Thyroid gland (tissue), 4 donors: ENCODE data around the gene NEUROD1. TPM values are rescaled to one million over a fixed set of nuclear protein-coding genes. Genes with fewer than 3 reads are reported as not detected.

ENCODE experiments used
- DNase-seq, 2 donors: peaks; one replicate each; pipeline ENCODE4 v3.0.0-alpha.2; 2019
- H3K27ac ChIP-seq, 3 donors: fragments of 200-600 bp; sonication (generic); 1 replicate in 2 of 3; 2 replicates in 1 of 3; pipeline ENCODE4 v1.5.1; 2016 to 2019; ENCODE audit warnings: mild to moderate bottlenecking in 1 of 3, moderate library complexity in 1 of 3
- H3K27me3 ChIP-seq: fragments of 200-600 bp; sonication (generic); one replicate; pipeline ENCODE4 v1.5.1; 2019
- H3K36me3 ChIP-seq, 2 donors: fragments of 200-600 bp; sonication (generic); one replicate each; pipeline ENCODE4 v1.5.1; 2016 to 2019
- H3K4me1 ChIP-seq, 2 donors: fragments of 200-600 bp; sonication (generic); one replicate each; pipeline ENCODE4 v1.5.1; 2017 to 2019
- H3K4me3 ChIP-seq, 3 donors: fragments of 200-600 bp; sonication (generic); replicated peaks in 1 of 3; 1 replicate in 2 of 3; 2 replicates in 1 of 3; pipeline ENCODE4 v1.5.1; 2016; ENCODE audit warnings: mild to moderate bottlenecking in 1 of 3
- H3K9me3 ChIP-seq: fragments of 200-600 bp; sonication (generic); one replicate; pipeline ENCODE4 v1.5.1; 2017
- CTCF ChIP-seq, 6 experiments: fragments of 200-600 bp in 3 of 6; fragments of 450-650 bp in 3 of 6; sonication (generic) in 3 of 6; IDR thresholded peaks; one replicate each; pipeline ENCODE4 v1.5.1; 2016 to 2019; ENCODE audit warnings: antibody characterized with exemption in 6 of 6, mild to moderate bottlenecking in 2 of 6, inconsistent platforms in 1 of 6, moderate library complexity in 1 of 6
- POLR2A ChIP-seq, 2 donors: fragments of 450-650 bp; IDR thresholded peaks; one replicate each; pipeline ENCODE4 v1.6.1; 2017; ENCODE audit warnings: antibody characterized with exemption in 2 of 2, mild to moderate bottlenecking in 2 of 2, moderate library complexity in 1 of 2
- WGBS, 2 donors: methylation state at CpG; one replicate each; pipeline ENCODE4 v1.1.5; 2017; 5-methylcytosine and 5-hydroxymethylcytosine counted together
- intact Hi-C: fragments of 100-400 bp; cut with DNase I; formaldehyde crosslinking; loops from one replicate; pipeline ENCODE4 v1.15.1; 2023
- total RNA-seq, 4 donors: library from RNA; depleted of rRNA; stranded (reverse); fragments of >200 nt; gene quantifications; one replicate each; pipeline ENCODE4 v1.2.3, GENCODE V29; 2016

NEUROD1 gene
- total RNA-seq, 4 donors from 2014 or later = not detected

GRCh38 chr2:181639686-181640085, 40.6 kb downstream of the NEUROD1 start:
- intact Hi-C loops = no loop called here
- Histone ChIP-seq H3K4me1 (no peaks in the 10 kb centered on the region), H3K27me3 (no peaks in the 10 kb centered on the region), H3K4me3 (no peak overlapping the region), H3K9me3 (no peaks in the 10 kb centered on the region), H3K27ac (no peak overlapping the region), H3K36me3 (no peaks in the 10 kb centered on the region)
- TF ChIP-seq POLR2A (IDR thresholded peaks at IDR 0.05) (no peak), CTCF (IDR thresholded peaks at IDR 0.05) (no peak)
- no peak for DNase-seq
- 0 to 45% methylated on average over 1 of the region's 1 CpG for WGBS, 2 donors

GRCh38 chr2:181632733-181633401, 47.5 kb downstream of the NEUROD1 start:
- TF ChIP-seq CTCF (IDR thresholded peaks at IDR 0.05) = no peak
- no peak for TF ChIP-seq POLR2A (IDR thresholded peaks at IDR 0.05)
- Histone ChIP-seq H3K27ac (no peak overlapping the region), H3K27me3 (no peaks in the 10 kb centered on the region), H3K4me3 (no peak overlapping the region), H3K36me3 (no peaks in the 10 kb centered on the region), H3K4me1 (no peaks in the 10 kb centered on the region), H3K9me3 (no peaks in the 10 kb centered on the region)
- WGBS, 2 donors = 92 to 95% methylated on average over 4 of the region's 4 CpGs
- no peak for DNase-seq
- intact Hi-C loops = no loop called here

GRCh38 chr2:181628590-181629585, 51.4 kb downstream of the NEUROD1 start:
- H3K27ac ChIP-seq = no peak overlapping the region
- H3K27me3 ChIP-seq = no peaks in the 10 kb centered on the region
- no peaks in the 10 kb centered on the region for H3K36me3 ChIP-seq
- no peak overlapping the region for H3K4me3 ChIP-seq
- H3K9me3 ChIP-seq = no peaks in the 10 kb centered on the region
- H3K4me1 ChIP-seq = no peaks in the 10 kb centered on the region
- WGBS, 2 donors = 85% methylated on average over 3 of the region's 3 CpGs
- TF ChIP-seq POLR2A (IDR thresholded peaks at IDR 0.05) (no peak), CTCF (IDR thresholded peaks at IDR 0.05) (no peak)
- intact Hi-C loops = no loop called here
- DNase-seq = no peak

GRCh38 chr2:181627545-181627944, 52.8 kb downstream of the NEUROD1 start:
- DNase-seq = no peak
- no peaks in the 10 kb centered on the region for H3K36me3 ChIP-seq
- H3K27ac ChIP-seq = no peak overlapping the region
- TF ChIP-seq POLR2A (IDR thresholded peaks at IDR 0.05) (no peak), CTCF (IDR thresholded peaks at IDR 0.05) (no peak)
- WGBS, 2 donors = 83 to 89% methylated on average over 3 of the region's 3 CpGs
- H3K9me3 ChIP-seq = no peaks in the 10 kb centered on the region
- H3K4me1 ChIP-seq = no peaks in the 10 kb centered on the region
- no peak overlapping the region for H3K4me3 ChIP-seq
- intact Hi-C loops = no loop called here
- no peaks in the 10 kb centered on the region for H3K27me3 ChIP-seq

GRCh38 chr2:181626671-181627070, 53.6 kb downstream of the NEUROD1 start:
- no peak for DNase-seq
- no peak overlapping the region for H3K27ac ChIP-seq
- H3K36me3 ChIP-seq = no peaks in the 10 kb centered on the region
- H3K4me3 ChIP-seq = no peak overlapping the region
- no peaks in the 10 kb centered on the region for H3K4me1 ChIP-seq
- no peaks in the 10 kb centered on the region for H3K27me3 ChIP-seq
- TF ChIP-seq CTCF (IDR thresholded peaks at IDR 0.05) = no peak
- no peak for TF ChIP-seq POLR2A (IDR thresholded peaks at IDR 0.05)
- no peaks in the 10 kb centered on the region for H3K9me3 ChIP-seq
- intact Hi-C loops = no loop called here
